OCI-LY3 (cell line): Measurements from ENCODE around the gene HBZ.
"Not testable (repeated sequence)": the region's sequence is repeated elsewhere in the genome, so short reads cannot be mapped to it uniquely, and the experiment has no call there.

Experiments
- H2AFZ ChIP-seq: fragments of 200-600, 300-600 bp; shearing (Covaris generic); 2 replicates; pipeline ENCODE4 v1.6.0; 2014; ENCODE audit warnings: antibody characterized with exemption, low read depth, low read length
- H3K27ac ChIP-seq: fragments of 200-600, 300-600 bp; sonication (generic); 2 replicates; pipeline ENCODE4 v1.5.1; 2014; ENCODE audit warnings: mild to moderate bottlenecking, low read length, moderate library complexity, mixed read lengths
- H3K27me3 ChIP-seq: fragments of 200-600, 300-600 bp; sonication (generic); 2 replicates; pipeline ENCODE4 v1.6.1; 2014; ENCODE audit warnings: low read depth, low read length, mixed read lengths
- H3K36me3 ChIP-seq: fragments of 200-600, 300-600 bp; sonication (generic); replicated peaks from 2 replicates; pipeline ENCODE3; 2014; ENCODE audit warnings: low read depth, low read length, mixed read lengths
- H3K4me1 ChIP-seq: fragments of 300-600, 200-600 bp; sonication (generic); 2 replicates; pipeline ENCODE4 v1.6.1; 2014; ENCODE audit warnings: low read length, mixed read lengths
- H3K4me2 ChIP-seq: fragments of 200-600, 300-600 bp; sonication (generic); 2 replicates; pipeline ENCODE4 v1.6.1; 2014; ENCODE audit warnings: low read length, mixed read lengths
- H3K4me3 ChIP-seq: fragments of 300-600, 200-600 bp; sonication (generic); 2 replicates; pipeline ENCODE4 v1.5.1; 2014; ENCODE audit warnings: antibody characterized with exemption, mild to moderate bottlenecking, low read length, moderate library complexity
- H3K79me2 ChIP-seq: fragments of 300-600, 200-600 bp; shearing (Covaris generic); 2 replicates; pipeline ENCODE4 v1.6.1; 2014; ENCODE audit warnings: mild to moderate bottlenecking, low read length, mixed read lengths
- H3K9ac ChIP-seq: fragments of 300-600, 200-600 bp; shearing (Covaris generic); 2 replicates; pipeline ENCODE4 v1.6.0; 2014; ENCODE audit warnings: mild to moderate bottlenecking, low read length, moderate library complexity
- H3K9me3 ChIP-seq: fragments of 200-600, 300-600 bp; shearing (Covaris generic); 2 replicates; pipeline ENCODE4 v1.6.1; 2014; ENCODE audit warnings: low read length, mixed read lengths; ENCODE audit not compliant: insufficient read depth
- H4K20me1 ChIP-seq: fragments of 200-600, 300-600 bp; sonication (generic); 2 replicates; pipeline ENCODE4 v1.6.1; 2016; ENCODE audit warnings: low read length, mixed read lengths; ENCODE audit not compliant: insufficient read depth
- CTCF ChIP-seq: fragments of 200-600, 300-600 bp; sonication (generic); IDR thresholded peaks from 2 replicates; pipeline ENCODE4 v1.5.1; 2014; ENCODE audit warnings: antibody characterized with exemption, low read length, low read depth
- EZH2phosphoT487 ChIP-seq: fragments of 200-600 bp; shearing (Covaris generic); IDR thresholded peaks from 2 replicates; pipeline ENCODE4 v1.6.1; 2018; ENCODE audit warnings: antibody characterized with exemption, mixed run types, low read depth

The HBZ gene

GRCh38 chr16:143456-143855 lies 9.0 kb upstream of the HBZ start:
- Histone ChIP-seq H2AFZ (no peak overlapping the region), H3K4me1 (no peaks in the 10 kb centered on the region), H3K4me3 (no peak overlapping the region), H4K20me1 (no peaks in the 10 kb centered on the region), H3K79me2 (no peaks in the 10 kb centered on the region), H3K36me3 (no peaks in the 10 kb centered on the region), H3K9me3 (no peaks in the 10 kb centered on the region; the same call in 1 of the 2 replicates), H3K27me3 (no peaks in the 10 kb centered on the region), H3K9ac (no peak overlapping the region), H3K27ac (no peak overlapping the region), H3K4me2 (no peak overlapping the region)
- TF ChIP-seq CTCF (no peak), EZH2phosphoT487 (no peak)

GRCh38 chr16:144797-145252 lies 7.6 kb upstream of the HBZ start:
- Histone ChIP-seq H3K36me3 (no peaks in the 10 kb centered on the region), H3K4me3 (no peak overlapping the region), H3K79me2 (no peaks in the 10 kb centered on the region), H2AFZ (no peak overlapping the region), H3K9me3 (no peaks in the 10 kb centered on the region; the same call in 1 of the 2 replicates), H3K27ac (no peak overlapping the region), H3K9ac (no peak overlapping the region), H3K4me1 (no peaks in the 10 kb centered on the region), H3K4me2 (no peak overlapping the region), H4K20me1 (no peaks in the 10 kb centered on the region), H3K27me3 (no peaks in the 10 kb centered on the region)
- TF ChIP-seq CTCF (no peak), EZH2phosphoT487 (no peak)

- Histone ChIP-seq H3K27me3 (no peaks in the 10 kb centered on the region), H3K4me1 (no peaks in the 10 kb centered on the region), H2AFZ (no peak overlapping the region), H3K36me3 (no peaks in the 10 kb centered on the region), H3K4me3 (peak overlapping the region; percentile 40; the same call in 1 of the 2 replicates), H4K20me1 (no peaks in the 10 kb centered on the region), H3K9ac (no peak overlapping the region), H3K79me2 (no peaks in the 10 kb centered on the region), H3K27ac (no peak overlapping the region), H3K9me3 (no peaks in the 10 kb centered on the region), H3K4me2 (peak overlapping the region; percentile 39)
- TF ChIP-seq CTCF (no peak), EZH2phosphoT487 (no peak)
Observed at GRCh38 chr16:146646-147045, 5.8 kb upstream of the HBZ start.

GRCh38 chr16:149024-149660 lies 3.3 kb upstream of the HBZ start:
- Histone ChIP-seq H2AFZ (no peak overlapping the region), H3K4me1 (peaks cover 5% of the 10 kb centered on the region), H3K27me3 (no peaks in the 10 kb centered on the region), H3K9me3 (no peaks in the 10 kb centered on the region), H3K9ac (no peak overlapping the region), H4K20me1 (no peaks in the 10 kb centered on the region), H3K79me2 (no peaks in the 10 kb centered on the region), H3K36me3 (no peaks in the 10 kb centered on the region), H3K27ac (no peak overlapping the region), H3K4me2 (no peak overlapping the region), H3K4me3 (no peak overlapping the region)
- no peak for TF ChIP-seq EZH2phosphoT487
- no peak for TF ChIP-seq CTCF

GRCh38 chr16:153129-153521 lies 681 bp downstream of the HBZ start:
- H3K27me3 ChIP-seq, H4K20me1 ChIP-seq, H3K27ac ChIP-seq, H3K9ac ChIP-seq, H3K4me3 ChIP-seq, H3K79me2 ChIP-seq, H3K4me1 ChIP-seq, H3K9me3 ChIP-seq, H3K36me3 ChIP-seq, H2AFZ ChIP-seq, H3K4me2 ChIP-seq: not testable (repeated sequence)

GRCh38 chr16:153550-154216 lies 1.2 kb downstream of the HBZ start:
- H3K79me2 ChIP-seq, H3K9ac ChIP-seq, H3K27ac ChIP-seq, H3K4me3 ChIP-seq, H3K27me3 ChIP-seq, H4K20me1 ChIP-seq, H2AFZ ChIP-seq, H3K4me1 ChIP-seq, H3K4me2 ChIP-seq, H3K36me3 ChIP-seq, H3K9me3 ChIP-seq: not testable (repeated sequence)
